HG03520 (cell line): Measurements from ENCODE around the gene D2HGDH.

Experiments used
- ATAC-seq: cut with Tn5 transposase; IDR thresholded peaks from one replicate; pipeline ENCODE4 v1.9.1; 2021; ENCODE audit warnings: mild to moderate bottlenecking, moderate library complexity; ENCODE audit not compliant: unreplicated experiment

D2HGDH gene

DNA sequence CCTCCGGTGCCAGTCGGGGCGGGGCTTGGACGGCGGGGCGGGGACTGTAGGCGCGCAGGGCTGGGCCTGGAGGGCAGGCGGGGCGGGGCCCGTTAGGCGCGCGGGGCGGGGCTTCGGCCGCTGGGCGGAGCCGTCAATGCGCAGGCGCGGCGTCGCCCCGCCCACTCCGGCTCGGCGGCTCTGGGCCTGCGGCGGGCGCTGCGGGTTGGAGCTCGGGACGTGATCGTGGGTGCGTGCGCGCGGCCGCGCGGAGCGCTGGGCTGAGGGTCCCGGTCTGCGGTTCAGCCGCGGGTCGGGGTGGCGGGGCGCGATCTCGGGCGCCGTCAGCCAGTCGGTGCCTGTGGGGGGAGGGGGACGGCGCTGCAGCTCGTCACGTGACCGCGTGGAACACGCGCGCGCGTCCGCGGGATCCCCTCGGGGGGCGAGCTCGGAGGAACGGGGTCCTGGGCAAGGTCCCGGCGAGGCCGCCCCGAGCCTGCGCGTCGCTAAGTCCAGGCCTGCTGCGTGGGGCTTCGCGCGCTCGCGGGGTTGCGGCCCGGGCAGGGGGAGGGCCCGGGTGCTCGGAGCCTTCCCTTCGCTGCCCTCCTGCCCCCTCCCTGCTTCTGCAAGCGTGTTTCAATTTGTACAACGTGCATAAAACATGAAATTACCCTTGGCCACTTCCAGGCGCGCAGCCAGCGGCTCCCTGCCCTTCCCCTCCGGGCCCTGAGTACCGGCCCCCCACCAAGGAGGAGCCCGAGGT is at the start of gene D2HGDH:
D2HGDH (plus strand) TSS at position 164 of the 742 bp plus-strand sequence. CDS start 595 bp downstream, outside the sequence.
- peak; percentile 69 for ATAC-seq

DNA sequence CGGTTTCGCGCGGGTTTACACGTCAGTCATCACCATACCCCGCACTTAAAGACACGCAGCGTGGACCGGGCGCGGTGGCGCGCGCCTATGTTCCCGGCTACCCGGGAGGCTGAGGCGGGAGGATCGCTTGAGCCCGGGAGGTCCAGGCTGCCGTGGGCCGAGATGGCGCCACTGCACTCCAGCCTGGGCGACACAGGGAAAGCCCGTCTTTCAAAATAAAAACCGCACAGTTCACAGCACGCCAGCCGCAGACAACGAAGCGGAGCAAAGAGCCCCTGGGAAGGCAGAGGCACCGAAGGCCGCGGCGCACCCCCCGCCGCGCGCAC is 48.1 kb upstream of the D2HGDH start:
- no peak for ATAC-seq

DNA sequence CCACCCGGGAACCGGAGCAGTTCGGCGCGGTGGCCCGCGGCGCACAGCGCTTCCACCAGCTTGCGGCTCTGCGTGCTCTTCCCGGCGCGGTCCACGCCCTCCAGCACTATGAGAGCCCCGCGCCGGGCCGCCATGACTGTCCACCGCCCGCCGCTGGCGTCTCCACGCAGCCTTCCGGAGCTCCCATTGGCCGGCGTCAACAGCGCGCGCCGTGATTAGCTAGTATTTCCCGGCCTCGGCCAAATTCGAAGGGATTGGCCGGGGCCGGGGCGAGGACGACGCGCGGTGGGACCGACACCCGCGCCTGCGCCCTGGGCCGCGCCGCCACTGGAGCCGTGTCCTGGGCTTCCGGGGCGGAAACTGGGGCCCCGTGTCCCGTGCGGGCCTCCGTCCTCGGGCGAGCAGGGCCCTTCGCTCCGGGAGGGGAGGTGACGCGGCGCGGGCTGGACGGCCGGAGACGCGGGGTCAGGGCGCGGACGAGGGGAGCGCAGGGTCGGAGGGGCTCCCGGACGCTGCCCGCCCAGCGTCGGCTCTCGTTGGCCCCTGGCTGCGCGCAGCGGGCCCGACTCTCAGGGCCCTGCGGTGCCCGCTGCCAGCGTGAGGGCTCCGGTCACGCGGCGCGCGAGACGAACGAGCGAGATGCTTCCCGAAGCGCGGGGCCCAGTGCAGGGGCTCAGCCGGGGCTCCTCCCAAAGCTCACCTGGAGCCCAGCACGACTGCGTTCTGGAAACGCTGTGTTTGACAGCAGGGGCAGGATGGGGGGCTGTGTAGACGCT is 47.6 kb upstream of the D2HGDH start, which contains the start of gene DTYMK:
DTYMK (minus strand) TSS at position 166 of the 776 bp plus-strand sequence; CDS start at position 134, 32 bp downstream.
- ATAC-seq = peak; percentile 93

DNA sequence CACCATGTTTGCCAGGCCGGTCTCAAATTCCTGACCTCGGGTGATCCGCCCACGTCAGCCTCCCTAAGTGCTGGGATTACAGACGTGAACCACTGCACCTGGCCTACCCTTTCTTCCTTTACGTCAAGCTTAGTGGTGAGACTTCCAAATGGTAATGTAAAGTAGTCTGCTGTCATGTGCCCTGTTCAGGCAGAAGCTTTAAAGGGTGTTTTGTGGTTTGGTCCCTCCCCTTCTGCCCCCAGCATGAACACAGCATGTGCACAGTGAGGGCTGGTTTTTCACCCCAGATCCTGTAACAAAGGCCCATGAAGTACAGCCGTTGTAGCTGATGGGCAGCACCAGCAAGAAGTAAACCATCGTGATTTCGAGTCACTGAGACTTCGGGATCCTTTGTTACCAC is 45.1 kb upstream of the D2HGDH start:
- no peak for ATAC-seq

DNA sequence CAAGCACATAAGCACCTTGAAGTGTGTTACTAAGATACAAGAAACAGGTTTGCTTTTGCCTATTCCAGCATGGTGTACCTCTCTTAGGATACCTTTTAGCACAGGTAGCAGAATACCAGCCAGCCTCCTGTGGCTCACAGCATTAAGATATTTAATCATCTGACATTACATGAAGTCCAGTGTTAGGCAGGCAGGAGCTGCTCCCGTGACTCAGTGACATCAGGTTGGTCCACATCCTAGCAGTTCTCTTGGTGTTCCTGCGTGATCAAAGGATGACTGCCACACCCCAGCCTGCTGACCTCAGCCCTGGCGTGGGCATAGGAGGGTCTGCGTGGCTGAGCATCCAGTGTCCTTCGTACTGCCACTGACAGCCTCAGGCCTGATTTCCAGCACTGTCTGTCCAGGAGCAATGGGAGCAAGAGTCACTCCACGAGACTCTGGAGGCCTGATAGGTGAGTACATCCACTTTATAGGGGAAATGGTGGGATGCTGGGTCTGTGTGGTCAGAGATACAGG is 44.2 kb upstream of the D2HGDH start:
- ATAC-seq = no peak

DNA sequence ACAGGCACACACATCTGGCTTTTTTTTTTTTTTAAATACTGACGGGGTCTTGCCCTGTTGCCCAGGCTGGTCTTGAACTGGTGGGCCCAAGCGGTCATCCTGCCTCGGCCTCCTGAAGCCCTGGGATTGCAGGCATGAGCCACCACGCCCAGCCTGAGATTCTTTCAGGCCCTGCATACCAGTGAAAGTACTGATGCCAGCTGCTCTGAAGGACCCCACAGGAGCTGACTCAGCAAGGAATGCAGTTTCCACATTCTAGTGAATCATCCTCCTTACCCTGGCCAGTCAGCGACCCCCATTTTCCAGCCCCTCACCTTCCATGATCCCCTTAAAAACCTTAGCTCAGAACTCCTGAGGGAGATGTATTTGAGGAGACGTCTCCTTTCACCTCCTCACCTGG is 42.0 kb upstream of the D2HGDH start:
- no peak for ATAC-seq

DNA sequence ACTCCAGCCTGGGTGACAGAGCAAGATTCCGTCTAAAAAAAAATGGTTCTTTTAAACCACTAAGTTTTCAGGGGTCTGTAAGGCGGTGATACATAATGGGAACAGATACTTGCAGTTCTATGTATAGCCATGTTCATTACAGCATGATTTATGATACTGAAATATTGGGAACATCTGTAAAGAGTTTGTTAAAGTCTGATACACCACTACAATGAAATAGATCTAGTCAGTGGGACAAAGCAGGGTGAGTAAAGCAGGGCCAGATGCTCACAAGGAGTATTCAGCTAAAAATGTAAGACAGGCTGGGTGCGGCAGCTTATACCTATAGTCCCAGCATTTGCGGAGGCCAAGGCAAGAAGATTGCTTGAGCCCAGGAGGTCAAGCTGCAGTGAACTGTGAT is 38.8 kb upstream of the D2HGDH start:
- ATAC-seq = no peak

DNA sequence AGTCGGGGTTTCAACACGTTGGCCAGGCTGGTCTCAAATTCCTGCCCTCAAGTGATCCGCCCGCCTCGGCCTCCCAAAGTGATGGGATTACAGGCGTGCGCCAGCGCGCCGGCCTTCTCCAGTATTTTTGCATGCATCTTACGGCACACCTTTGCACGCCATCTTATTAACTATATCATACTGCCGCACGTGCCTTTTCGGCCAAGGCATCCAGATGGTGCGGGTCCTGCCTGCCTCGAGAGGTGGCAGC is 33.4 kb upstream of the D2HGDH start:
- ATAC-seq = no peak

DNA sequence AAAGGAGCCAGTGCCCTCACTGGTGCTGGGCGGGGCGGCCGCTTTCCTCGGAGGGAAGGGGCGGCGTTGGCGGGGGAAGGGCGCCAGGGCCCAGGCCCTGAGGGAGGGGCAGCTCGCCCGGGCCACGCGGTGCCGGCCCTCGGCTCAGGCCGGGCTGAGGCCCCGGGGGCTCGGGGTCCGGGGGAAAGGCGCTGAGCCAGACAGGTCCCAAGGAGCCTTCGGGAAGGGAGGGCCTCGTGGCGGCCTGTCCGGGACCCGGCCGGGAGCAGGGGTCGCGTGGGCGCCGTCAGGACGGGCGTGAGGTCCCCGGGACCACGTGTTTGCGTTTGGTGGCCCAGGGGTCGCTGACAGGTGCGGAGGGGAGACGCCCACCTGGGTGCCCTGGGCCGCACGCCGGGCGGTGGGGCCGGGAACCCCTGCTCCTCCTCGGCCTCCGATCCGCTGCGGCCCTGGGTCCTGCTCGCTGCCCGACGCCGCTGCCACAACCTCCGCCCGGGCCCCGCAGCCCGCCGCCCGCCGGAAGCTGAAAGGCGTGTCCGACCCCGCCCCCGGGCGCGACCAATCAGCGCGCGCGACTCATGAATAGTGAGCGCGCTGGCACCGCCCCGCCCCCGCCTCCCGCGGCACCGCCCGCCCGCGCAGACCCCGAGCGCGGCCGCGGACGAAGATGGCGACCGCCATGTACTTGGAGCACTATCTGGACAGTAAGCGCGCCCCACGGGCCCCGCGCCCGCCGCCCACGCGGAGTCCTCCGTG is 32.9 kb upstream of the D2HGDH start, which contains the start of gene ING5:
ING5 (plus strand) TSS at position 641 of the 756 bp plus-strand sequence; CDS start at position 668, 27 bp downstream.
- peak; percentile 45 for ATAC-seq

DNA sequence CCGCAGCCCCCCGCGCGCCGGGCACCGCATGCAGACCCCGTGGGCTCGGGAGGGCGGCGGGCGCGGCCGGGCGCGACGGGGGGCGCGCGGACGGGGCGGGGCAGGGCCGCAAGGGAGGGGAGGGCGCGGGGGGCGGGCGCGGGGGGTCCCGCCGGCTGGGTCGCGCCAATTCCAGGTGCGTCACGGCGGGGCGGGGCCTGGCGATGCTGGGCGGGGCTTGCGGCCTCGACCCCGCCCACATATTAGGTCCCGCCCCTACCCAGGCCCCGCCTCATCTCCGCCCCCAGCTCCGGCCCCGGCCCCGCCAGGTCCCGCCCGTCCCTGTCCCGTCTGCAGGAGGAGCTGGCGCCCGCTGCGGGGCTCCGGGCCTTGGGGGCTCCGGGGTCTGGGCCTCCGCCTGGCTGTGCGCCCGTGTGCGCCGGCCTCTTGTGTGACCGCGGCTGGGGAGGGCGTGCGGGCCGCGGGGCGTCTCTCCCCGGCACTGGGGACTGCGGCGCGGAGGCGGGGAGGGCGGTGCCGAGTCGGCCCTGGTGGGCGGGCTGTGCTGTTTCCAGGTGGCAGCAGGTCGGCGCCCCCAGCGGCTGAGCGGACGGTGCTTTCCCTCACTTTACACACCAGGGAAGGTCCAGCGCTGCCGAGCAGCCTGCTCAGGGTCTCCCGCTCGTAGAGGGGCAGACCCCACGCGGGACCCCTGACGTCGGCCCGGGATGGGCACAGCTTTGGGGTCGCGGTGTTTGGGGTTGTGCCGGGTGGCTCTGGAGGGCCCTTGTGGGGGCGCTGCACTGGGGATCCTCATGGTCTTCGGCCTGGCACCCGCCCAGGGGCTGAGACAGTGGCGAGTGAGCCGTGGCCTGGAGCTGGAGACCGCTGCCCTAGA is 32.0 kb upstream of the D2HGDH start:
- peak; percentile 59 for ATAC-seq

DNA sequence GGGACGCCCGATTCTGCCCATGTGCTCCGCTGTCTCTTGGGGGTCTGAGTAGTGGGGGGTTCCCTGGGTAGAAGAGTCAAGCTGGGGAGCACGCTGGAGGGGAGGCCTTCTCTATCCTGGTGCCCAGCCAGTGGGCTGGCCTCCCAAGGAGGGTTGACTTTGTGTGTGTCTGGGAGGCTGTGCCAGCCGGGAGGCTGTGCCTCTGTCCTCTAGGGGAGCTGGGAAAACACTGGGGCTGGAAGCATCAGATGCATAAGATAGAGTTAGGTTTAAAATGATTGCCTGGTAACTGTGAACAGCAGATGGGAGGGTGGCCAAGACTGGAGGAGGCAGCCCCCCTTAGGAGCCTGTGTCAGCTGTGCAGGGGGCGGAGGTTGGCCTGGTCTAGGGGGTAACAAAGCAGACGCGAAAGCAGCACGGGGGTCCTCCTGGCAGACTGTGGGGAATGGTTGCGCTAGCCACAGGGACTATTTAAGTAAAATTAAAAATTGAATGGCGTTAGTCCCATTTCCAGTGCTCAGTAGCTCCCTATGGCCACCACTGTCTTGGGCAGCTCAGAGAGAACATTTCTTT is 31.3 kb upstream of the D2HGDH start:
- ATAC-seq = no peak

DNA sequence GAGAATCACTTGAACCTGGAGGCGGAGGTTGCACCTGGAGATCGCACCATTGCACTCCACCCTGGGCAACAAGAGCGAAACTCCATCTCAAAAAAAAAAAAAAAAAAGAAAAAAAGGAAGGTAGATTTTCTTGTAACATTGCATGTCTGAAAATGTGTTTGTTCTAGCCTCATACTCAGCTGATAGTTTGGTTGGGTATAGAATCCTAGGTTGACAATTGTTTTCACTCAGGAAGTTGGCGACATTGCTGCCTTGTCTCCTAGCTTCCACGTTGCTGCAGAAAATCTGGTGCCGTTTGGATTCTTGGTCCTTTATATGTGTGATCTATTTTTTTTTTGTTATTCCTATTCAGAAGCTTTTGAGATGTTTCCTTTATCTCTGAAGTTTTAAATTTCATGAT is 27.9 kb upstream of the D2HGDH start:
- no peak for ATAC-seq

DNA sequence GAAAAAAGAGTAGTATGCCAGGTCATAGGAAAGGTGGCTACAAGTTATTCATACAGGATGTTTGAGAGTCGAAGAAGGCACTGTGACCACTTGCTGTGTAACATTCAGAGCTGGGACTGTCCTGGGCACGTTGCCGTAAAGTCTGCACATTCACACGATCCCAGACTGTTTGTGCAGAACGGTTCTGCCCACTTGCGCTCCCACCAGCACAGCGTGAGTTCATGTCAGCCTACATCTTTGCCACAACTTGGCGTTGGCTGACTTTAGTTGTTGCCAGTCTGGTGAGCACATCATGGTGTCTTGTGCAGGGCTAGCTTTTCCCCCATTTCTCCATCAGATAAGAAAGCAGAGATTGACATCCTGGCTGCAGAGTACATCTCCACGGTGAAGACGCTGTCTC is 25.6 kb upstream of the D2HGDH start:
- no peak for ATAC-seq

DNA sequence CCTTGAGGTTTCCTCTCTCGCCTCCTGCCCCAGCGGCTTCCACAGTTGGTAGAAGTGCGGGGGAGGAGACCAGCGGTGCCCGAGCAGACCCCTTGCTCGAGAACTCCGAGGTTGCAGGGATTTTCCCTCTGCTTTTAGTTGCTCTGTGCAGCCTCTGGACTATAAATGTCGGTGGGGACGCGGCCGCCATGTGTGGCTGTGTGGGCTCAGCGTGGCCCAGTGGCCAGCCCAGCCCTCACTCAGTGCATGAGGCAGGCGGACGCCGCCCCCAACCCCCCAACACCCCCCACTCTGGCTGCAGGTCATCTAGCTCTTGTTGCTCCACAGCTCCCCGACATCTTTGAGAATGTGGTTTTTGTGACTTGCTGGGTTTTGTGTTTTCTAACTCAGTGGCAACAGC is 15.3 kb upstream of the D2HGDH start:
- ATAC-seq = no peak

DNA sequence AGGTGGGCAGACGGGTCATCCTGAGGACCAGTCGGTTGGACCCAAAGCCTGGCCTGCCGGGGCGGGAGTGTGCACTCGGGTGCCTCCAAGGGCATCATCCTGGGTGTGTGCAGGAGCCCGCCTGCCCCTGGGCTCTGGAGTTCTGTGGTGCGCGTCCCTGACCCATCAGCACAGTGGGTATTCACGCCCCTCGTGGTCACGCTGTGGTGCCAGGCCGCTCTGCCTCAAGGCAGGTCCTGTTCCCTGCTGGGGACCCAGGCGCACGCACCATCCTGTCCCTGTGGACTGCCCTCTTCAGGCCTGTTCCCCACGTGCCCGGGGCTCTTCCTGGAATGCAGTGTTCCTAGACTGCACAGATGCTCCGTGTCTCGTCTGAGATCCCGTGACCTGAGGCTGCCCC is 14.3 kb upstream of the D2HGDH start:
- no peak for ATAC-seq

DNA sequence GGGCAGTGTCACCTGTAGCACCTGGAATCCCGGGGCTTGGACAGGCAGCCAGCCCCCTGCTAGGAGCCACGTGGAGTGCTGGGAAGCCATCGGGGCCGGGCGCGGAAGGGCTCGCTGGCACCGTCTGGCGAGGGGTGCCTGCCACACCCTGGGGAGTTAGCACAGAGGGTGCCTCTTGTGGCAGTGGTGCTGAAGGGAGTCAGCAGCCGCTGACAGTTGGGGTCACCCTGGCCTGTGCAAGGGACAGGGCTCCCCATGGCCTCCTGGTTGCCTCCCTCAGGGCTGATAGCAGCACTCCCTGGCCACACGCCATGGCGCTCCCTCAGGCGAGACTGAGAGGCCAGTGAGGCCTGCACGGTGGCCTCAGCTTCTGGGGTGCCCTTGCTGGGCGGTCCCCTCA is 13.9 kb upstream of the D2HGDH start:
- no peak for ATAC-seq

DNA sequence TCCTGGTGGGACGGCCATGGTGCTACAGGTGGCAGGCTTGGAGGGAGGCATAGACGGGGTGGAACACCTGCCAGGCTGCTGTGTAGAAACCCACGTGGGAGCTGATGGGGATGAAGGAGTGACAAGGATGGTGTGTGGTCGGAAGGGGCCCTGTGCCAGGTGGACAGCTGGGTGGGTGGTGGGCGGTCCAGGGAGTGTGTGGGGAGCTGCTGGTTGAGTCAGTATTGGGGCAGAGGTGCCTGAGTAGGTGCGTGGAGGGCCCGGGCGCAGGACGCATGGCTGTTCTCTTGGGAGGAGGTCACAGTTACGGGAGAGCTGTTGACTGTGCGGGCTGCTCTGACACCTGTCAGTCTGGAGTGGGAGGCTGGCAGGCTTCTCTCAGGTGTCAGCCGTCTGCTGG is 12.6 kb upstream of the D2HGDH start:
- no peak for ATAC-seq

DNA sequence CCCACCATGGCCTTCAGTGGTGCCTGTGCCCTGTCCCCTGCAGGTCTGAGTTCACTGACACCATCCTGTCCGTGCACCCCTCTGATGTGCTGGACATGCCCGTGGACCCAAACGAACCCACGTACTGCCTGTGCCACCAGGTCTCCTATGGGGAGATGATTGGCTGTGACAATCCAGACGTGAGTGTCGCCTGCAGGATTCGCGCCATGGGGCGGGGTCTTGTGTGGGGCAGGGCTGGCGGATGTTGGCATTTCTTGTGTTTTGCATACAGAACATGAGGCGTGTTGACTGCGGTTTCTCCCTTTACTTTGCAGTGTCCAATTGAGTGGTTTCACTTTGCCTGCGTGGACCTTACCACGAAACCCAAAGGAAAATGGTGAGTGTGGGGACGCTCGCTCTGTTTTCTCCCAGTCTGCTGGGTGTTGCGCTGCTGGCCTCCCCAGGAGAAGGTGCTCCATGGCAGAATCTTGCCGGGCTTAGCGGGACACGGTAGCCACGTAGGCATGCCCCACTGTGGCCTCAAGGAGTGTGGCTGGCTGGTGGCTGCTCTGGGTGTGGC is 11.5 kb upstream of the D2HGDH start:
- ATAC-seq = no peak

DNA sequence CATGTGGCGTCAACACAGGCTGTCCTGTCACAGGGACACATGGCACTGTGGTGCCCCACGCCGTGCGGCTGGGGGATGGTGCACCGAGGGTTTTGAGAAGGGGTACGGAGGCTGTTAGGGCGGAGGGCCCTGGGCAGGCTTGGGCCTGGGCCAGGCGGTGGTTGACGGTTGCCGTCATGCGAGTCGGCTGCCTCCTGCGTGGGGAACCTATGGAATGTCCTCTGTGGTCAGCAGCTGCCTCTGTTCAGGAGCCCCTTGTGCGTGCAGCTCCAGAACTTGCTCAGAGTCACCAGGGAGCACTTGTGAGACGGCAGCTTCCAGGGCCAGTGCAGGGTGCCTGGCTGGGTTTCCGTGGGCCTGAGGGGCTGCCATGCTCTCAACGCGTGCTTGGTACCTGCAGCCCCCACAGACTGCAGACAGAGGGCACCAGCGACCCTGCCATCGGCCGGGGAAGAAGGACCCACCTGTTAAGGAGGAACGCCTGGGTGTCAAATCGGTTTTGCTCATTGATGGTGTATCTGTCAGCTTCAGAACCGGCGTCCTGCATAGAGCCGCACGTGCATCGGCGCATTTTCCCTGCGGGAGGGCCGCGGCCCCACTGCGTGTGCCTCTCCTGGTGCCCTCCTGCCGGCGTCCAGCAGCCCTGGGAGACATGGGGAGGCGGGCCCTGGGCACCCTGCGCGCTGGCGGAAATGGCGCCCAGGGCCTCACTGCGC is 10.0 kb upstream of the D2HGDH start:
- no peak for ATAC-seq
